H1 (cell line): Measurements from ENCODE around the gene ARHGAP18. TPM values are rescaled to one million over a fixed set of nuclear protein-coding genes. Genes with fewer than 3 reads are reported as not detected.

Experiments
- JUND ChIP-seq: IDR thresholded peaks from 2 replicates; pipeline ENCODE4 v1.6.1; 2011; ENCODE audit warnings: mild to moderate bottlenecking, improper control_type of control experiment, low read length
- RBBP5 ChIP-seq: IDR thresholded peaks from 2 replicates; pipeline ENCODE4 v1.7.1; 2012; ENCODE audit warnings: low read depth, mild to moderate bottlenecking, inconsistent platforms, low read length, moderate library complexity, borderline replicate concordance
- TAF1 ChIP-seq: IDR thresholded peaks from 2 replicates; pipeline ENCODE4 v1.6.1; 2011; ENCODE audit warnings: mild to moderate bottlenecking, low read depth, low read length
- polyA plus RNA-seq, 7 experiments: library from polyadenylated mRNA; depleted of rRNA in 3 of 7; stranded (reverse) in 5 of 7; unstranded in 2 of 7; fragments of >200 nt in 5 of 7; fragments of 200-250 nt in 2 of 7; gene quantifications; 1 replicate in 5 of 7; 2 replicates in 1 of 7; 4 replicates in 1 of 7; pipeline versions ENCODE4 v1.2.1 to v1.2.3, GENCODE V29; 2011 to 2013; ENCODE audit warnings: missing spikeins in 2 of 7, mixed read lengths in 2 of 7
- total RNA-seq: library from RNA; stranded (reverse); fragmentation: NEBNext Ultra II Directional; extraction: Animal tissue kit (Norgen Biotek cat#: 25700); gene quantifications from 2 replicates; pipeline ENCODE4 v1.2.1, GENCODE V29; 2021

Gene ARHGAP18
- total and polyA plus RNA-seq, 2 of the 8 experiments (the other 6 are each of a cell fraction or from before 2014, with no cell fraction given), result 0.83 to 4.5 TPM

DNA sequence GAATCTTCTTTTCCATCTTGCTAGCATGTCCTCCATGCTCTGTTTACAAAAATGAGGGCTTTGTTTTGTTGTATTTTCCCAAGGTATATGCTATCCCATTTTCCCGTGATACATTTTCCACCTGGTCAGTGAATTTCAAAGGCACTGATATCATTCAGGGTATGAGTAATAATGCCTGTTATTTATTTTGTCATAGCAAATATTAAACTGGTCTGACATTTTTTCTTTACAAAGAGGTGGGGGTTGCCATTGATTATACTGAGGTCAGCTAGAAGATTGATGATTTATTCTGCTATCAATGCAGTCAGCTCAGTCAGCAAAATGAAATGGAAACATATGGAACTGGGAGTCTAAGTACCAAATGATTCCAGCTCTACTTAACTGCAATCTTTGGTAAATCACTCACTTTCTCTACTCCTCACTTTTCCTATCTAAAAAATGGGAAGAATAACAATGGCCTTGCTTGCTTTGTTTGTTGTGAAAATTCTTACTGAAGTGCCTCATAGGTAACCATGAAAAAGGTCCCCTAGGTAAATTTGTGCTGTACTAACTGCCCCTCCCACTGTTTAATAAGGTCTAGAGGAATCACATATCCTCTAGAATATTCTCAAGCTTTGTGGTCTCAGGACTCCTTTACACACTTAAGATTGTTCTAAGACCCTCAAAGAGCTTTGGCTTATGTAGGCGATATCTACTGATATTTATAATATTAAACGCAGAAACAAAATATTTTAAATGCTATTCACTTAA lies 64.0 kb downstream of the ARHGAP18 start (continued):
- TF ChIP-seq RBBP5 (no peak), TAF1 (no peak), JUND (no peak)
- TF ChIP-seq, all 59 proteins: peak for 0
